Left ventricle myocardium inferior (tissue), 1 donor: ENCODE results near the gene CARD6. TPM values are rescaled to one million over a fixed set of nuclear protein-coding genes. Genes with fewer than 3 reads are reported as not detected.

Experiments
- DNase-seq: peaks from one replicate; pipeline ENCODE4 v3.0.0-alpha.2; 2020
- H3K27ac ChIP-seq: fragments of 200-600 bp; replicated peaks from 2 replicates; pipeline ENCODE4 v1.8.0; 2021
- H3K27me3 ChIP-seq: fragments of 200-600 bp; 2 replicates; pipeline ENCODE4 v1.8.0; 2021; ENCODE audit warnings: low read depth
- H3K36me3 ChIP-seq: fragments of 200-600 bp; 2 replicates; pipeline ENCODE4 v1.8.0; 2021
- H3K4me1 ChIP-seq: fragments of 200-600 bp; 2 replicates; pipeline ENCODE4 v1.8.0; 2021
- H3K4me3 ChIP-seq: fragments of 200-600 bp; 2 replicates; pipeline ENCODE4 v1.8.0; 2021; ENCODE audit warnings: mild to moderate bottlenecking, moderate library complexity
- H3K9me3 ChIP-seq: fragments of 200-600 bp; replicated peaks from 2 replicates; pipeline ENCODE4 v1.8.0; 2021
- CTCF ChIP-seq: fragments of 200-600 bp; IDR thresholded peaks from 2 replicates; pipeline ENCODE4 v1.8.0; 2021; ENCODE audit warnings: antibody characterized with exemption, mild to moderate bottlenecking, borderline replicate concordance
- intact Hi-C: fragments of 100-400 bp; cut with micrococcal nuclease; formaldehyde crosslinking; loops from one replicate; pipeline ENCODE4 v1.11.0; 2022
- total RNA-seq: library from RNA; stranded (reverse); fragmentation: NEBNext Ultra II Directional; extraction: Animal tissue kit (Norgen Biotek cat#: 25700); gene quantifications from one replicate; pipeline ENCODE4 v1.2.1, GENCODE V29; 2021
- donor health status: DM: no; HTN: yes; CAD: no; lungs with severe emphysema.

CARD6 gene
- total RNA-seq, 1 donor from 2014 or later = 6.1 TPM

DNA sequence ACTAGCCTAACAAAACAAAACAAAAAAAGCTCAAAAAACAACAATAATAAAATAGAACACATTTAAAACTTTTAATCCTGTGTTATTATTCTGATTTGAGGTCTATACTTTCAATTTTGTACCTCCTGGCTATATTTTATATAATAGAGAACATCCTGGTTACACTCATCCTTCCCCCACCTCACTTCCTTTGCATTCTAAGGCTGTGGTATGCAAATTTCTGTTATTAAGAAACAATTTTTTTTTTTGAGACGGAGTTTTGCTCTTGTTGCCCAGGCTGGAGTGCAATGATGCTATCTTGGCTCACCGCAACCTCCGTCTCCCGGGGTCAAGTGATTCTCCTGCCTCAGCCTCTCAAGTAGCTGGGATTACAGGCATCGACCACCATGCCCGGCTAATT lies 3.1 kb upstream of the CARD6 start:
- Histone ChIP-seq H3K36me3 (peaks cover 9% of the 10 kb centered on the region), H3K4me1 (peaks cover 40% of the 10 kb centered on the region), H3K4me3 (no peak overlapping the region), H3K27ac (no peak overlapping the region), H3K9me3 (no peaks in the 10 kb centered on the region), H3K27me3 (no peaks in the 10 kb centered on the region)
- intact Hi-C loops = no loop called here
- no peak for TF ChIP-seq CTCF
- no peak for DNase-seq

DNA sequence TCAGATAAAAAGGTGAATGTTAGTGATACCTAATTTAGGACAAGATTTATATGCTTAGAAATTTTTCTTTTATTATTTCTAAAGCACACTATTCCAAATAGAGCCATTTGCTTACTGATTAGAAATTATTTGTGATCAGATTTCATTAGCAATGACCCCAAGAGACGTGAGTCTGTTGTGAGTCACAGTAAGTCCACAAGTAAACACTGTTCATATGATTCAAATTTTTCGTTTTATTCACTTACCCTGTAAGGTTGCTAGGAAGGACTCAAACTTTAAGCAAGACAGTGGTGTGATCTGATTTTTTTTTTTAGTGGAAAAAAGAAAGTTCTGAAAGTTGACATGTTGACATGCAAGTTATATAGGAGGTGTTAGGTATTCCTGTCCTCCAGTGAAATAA lies 1.2 kb downstream of the CARD6 start:
- Histone ChIP-seq H3K36me3 (peaks cover 17% of the 10 kb centered on the region), H3K27me3 (no peaks in the 10 kb centered on the region), H3K4me1 (peaks cover 16% of the 10 kb centered on the region), H3K27ac (peak overlapping the region; percentile 81), H3K4me3 (peak overlapping the region; percentile 59), H3K9me3 (no peaks in the 10 kb centered on the region)
- TF ChIP-seq CTCF = no peak
- DNase-seq = no peak
- intact Hi-C loops = no loop called here

DNA sequence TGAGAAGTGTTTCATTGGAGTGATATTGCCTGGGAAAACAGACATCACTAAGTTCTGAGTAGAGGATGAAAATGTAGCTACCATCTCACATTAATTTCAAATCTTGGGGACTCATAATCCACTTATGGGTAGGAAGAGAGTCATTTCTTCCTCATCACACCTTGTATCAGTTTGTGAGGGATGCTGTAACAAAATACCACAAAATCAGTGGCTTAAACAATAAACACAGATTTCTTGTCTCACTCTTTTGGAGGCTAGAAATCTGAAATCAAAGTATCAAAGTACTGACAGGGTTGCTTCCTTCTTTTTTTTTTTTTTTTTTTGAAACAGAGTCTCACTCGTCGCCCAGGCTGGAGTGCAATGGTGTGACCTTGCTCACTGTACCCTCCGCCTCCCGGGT lies 3.4 kb downstream of the CARD6 start:
- no peak for DNase-seq
- no peak overlapping the region for H3K4me3 ChIP-seq
- H3K36me3 ChIP-seq = peaks cover 23% of the 10 kb centered on the region
- intact Hi-C loops = no loop called here
- no peaks in the 10 kb centered on the region for H3K27me3 ChIP-seq
- no peak for TF ChIP-seq CTCF
- no peak overlapping the region for H3K27ac ChIP-seq
- no peaks in the 10 kb centered on the region for H3K9me3 ChIP-seq
- peaks cover 16% of the 10 kb centered on the region for H3K4me1 ChIP-seq

DNA sequence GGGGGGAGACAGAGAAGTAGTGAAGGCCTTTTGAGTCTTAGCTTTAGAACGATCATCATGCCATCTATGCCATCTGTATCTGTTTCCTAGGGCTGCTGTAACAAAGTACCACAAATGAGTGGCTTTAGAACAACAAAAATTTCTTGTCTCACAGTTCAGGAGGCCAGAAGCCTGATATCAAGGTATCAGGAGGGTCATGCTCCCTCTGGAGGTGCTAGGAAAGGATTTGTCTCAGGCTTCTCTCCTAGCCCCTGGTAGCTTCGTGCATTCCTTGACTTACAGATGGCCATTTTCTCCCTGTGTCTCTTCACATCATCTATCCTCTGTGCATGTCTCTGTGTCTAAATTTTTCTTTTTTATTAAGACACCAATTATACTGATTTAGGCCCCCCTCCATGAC lies 5.2 kb downstream of the CARD6 start:
- H3K4me1 ChIP-seq = peaks cover 16% of the 10 kb centered on the region
- peaks cover 34% of the 10 kb centered on the region for H3K36me3 ChIP-seq
- no peak overlapping the region for H3K27ac ChIP-seq
- intact Hi-C loops = no loop called here
- TF ChIP-seq CTCF = no peak
- H3K9me3 ChIP-seq = no peaks in the 10 kb centered on the region
- no peaks in the 10 kb centered on the region for H3K27me3 ChIP-seq
- DNase-seq = no peak
- no peak overlapping the region for H3K4me3 ChIP-seq

- Histone ChIP-seq H3K9me3 (no peaks in the 10 kb centered on the region), H3K27ac (no peak overlapping the region), H3K4me3 (no peak overlapping the region), H3K4me1 (peaks cover 13% of the 10 kb centered on the region), H3K36me3 (peaks cover 45% of the 10 kb centered on the region), H3K27me3 (no peaks in the 10 kb centered on the region)
- no peak for TF ChIP-seq CTCF
- intact Hi-C loops = no loop called here
- DNase-seq = no peak
Measured at GRCh38 chr5:40847525-40847924, 6.4 kb downstream of the CARD6 start.
